DMS53 treated with DMSO at 0.1 percent for 48 hours (cell line): Measurements from ENCODE around the gene TIMP3.
"Not testable (repeated sequence)": the region's sequence is repeated elsewhere in the genome, so short reads cannot be mapped to it uniquely, and the experiment has no call there.

ENCODE experiments used
- DNase-seq: peaks from one replicate; lab custom pipeline; 2025; ENCODE audit not compliant: unreplicated experiment; lab: John Stamatoyannopoulos, UW

The TIMP3 gene

DNA sequence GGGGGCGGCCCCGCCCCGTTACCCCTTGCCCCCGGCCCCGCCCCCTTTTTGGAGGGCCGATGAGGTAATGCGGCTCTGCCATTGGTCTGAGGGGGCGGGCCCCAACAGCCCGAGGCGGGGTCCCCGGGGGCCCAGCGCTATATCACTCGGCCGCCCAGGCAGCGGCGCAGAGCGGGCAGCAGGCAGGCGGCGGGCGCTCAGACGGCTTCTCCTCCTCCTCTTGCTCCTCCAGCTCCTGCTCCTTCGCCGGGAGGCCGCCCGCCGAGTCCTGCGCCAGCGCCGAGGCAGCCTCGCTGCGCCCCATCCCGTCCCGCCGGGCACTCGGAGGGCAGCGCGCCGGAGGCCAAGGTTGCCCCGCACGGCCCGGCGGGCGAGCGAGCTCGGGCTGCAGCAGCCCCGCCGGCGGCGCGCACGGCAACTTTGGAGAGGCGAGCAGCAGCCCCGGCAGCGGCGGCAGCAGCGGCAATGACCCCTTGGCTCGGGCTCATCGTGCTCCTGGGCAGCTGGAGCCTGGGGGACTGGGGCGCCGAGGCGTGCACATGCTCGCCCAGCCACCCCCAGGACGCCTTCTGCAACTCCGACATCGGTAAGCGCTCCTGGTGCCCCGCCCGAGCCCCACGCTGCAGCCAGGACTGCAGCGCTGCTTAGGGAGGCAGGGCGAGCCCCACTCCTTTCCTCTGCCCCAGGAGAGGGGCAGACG is at the start of gene TIMP3:
Gene TIMP3 (plus strand): TSS at position 169 of the 700 bp plus-strand sequence. CDS start 297 bp downstream, at position 466.
- no peak for DNase-seq

DNA sequence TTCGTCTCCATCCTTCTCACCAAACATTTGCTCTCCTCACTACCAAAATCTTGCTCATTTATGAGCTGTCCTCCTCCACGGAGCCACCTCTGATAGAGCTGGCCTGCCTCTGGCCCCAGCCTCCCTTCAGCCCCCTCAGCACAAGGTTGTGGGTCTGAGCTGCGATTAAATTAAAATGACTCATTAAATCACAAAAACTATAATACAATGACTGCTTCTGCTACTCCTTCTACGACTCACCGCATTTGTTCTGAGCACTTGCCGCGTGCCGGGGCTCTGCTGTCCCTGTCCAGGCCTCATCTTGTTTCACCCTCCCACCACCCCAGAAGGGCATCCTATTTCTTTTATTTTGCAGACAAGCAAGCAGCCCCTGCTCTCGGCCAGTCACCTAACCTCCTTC is 49.2 kb upstream of the TIMP3 start:
- no peak for DNase-seq

DNA sequence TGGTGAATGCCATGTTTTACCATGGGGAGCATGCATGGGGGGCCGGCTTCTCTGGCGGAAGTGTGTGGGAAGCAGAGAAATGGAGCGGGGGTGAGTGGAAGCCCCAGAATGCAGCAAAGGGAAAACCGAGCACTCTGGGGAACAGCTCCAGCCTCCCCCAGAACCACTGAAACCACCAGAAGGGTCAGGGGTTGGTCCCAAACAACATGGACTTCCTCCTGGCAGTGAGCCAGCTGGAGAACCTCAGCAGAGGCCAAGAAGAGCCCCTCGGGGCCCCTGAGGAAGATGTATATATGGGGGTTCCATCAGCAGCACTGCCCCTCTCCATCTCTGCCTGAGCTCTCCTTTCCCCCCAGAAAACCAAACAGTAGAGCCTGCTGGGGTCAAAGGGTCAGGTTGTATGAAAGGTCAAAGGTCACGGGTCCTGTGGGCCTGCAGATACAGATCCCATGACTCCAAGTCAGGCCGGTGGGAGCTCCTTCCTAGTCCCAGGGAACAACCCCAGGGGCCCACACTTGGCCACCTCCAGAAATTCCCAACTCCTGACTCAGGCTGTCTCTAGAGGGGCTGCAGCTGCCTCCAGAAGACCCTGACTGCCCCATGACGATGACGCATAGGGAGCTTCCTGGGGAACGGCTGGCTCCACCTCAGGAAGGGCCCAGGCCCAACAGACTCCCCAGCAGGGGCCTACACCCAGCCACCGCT is 48.5 kb upstream of the TIMP3 start:
- no peak for DNase-seq

DNA sequence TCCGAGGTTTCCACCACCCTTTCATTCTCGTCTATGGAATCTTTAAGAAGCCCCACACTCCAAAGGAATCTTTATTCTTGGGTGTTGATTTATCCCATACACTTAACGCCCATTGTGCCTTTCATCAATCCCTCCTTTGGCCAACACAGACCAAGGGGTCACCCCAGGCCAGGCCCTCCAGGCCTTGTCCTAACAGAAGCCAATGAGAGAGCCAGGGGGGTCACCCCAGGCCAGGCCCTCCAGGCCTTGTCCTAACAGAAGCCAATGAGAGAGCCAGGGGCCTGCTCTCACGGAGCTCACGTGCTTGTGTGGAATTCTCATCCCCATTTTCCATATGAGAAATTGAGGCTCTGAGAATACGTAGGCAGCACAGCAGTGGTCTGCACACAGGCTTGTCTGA is 47.9 kb upstream of the TIMP3 start:
- no peak for DNase-seq

DNA sequence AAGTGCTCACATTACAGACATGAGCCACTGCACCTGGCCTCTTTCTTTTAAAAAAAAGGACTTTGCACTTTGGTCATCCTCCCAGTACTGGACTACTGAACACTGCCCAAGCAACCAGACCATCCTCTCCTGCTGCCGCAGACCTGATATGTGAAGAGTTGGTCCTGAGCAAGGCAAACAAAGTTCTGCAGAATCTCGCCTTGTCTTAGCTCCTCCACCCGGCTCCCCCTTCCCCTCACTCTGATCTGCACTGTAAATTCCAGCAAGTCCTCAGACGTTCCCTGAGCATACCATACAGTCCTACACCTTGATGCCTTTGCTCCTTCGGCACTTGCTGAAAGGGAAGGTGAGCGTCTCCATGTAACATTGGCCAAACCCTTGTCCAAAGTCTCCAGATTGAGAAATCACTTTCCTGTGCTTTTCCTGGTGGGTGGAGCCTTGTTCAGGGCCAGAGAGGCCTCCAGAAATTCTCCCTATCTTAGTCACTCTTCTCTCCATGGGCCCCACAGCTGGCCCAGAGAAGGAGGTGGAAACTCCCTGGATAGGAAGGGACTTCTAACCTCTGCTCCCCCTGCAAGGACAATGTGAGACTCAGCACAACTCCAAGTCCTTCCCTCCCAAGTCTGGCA is 47.0 kb upstream of the TIMP3 start:
- DNase-seq: no peak

DNA sequence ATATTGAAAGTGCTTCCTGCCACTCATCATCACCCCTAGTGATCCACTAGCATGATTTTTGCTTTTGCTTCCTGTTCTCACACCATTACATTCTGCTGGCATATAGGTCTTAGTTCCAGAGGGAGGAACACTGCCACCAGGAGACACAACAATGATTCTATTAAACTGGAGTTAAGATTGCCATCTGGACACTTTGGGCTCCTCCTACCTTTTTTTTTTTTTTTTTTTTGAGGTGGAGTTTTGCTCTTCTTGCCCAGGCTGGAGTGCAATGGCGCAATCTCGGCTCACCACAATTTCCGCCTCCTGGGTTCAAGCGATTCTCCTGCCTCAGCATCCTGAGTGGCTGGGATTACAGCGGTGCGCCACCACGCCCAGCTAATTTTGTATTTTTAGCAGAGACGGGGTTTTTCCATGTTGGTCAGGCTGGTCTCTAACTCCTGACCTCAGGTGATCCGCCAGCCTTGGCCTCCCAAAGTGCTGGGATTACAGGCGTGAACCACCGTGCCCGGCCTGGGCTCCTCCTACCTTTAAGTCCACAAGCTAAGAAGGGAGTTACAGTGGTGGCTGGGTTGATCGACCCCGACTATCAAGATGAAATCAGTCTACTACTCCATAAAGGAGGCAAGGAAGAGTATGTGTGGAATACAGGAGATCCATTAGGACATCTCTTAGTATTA is 44.3 kb upstream of the TIMP3 start:
- DNase-seq: not testable (repeated sequence)

DNA sequence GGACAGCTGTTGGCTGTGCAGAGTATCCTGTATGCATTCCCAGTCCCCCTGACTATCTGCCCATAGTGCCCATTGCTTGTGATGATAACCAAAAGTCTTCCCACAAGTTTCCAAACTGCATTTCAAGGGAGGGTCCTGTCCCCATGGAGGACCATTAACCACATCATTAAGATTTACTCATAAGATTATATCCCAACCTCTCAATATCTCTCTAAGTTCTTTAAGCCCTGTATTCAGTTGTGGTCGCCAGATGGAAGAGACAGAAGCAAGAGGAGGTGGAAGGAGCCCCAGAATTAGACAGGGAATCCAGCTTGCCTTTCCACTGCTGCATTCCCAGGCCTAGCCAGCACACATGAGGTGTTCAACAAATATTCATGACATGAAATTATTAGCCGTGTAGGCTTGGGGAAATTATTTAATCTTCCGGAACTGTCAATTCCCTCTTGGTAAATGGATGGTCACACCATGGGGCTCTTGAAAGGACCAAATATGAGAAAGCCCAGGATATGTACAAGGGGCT is 42.6 kb upstream of the TIMP3 start:
- DNase-seq: no peak

DNA sequence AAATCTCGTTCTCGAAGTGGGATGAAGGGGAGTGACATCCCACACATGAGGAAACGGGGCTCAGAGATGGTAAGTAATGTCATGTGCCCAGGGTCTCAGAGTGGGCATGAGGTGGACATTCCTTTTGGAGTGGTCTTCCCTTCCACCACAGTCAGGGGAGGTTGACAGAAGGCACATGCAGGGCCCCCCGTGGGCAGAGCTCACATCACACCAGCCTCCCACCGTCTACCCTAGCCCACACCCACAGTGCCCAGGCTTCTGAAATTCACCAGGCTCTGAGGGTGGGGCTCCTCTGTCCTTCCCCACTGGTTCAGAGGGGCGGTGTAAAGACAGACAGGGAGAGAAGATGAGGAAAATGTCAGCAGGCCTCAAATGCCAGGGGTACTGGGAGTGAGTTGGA is 41.1 kb upstream of the TIMP3 start:
- DNase-seq: no peak

DNA sequence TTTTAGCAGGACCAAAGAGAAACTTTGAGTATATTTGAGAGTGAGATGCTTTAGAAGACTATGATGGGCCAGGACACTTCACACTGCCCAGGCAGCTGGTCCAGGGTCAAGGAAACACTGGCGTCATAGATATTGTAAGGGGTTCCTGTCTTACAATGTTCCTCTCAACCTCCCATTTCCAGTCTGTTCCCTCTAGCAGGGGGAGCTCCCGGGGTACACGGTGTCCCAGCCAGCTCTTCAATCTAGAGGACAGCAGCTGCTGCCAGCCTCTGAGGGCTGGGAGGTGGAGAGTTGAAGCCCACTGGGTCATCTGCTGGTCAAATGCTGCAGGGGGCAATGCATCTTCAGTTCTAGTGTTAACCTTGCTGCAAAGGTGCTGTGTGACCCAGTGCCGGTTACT is 40.7 kb upstream of the TIMP3 start:
- DNase-seq: no peak

DNA sequence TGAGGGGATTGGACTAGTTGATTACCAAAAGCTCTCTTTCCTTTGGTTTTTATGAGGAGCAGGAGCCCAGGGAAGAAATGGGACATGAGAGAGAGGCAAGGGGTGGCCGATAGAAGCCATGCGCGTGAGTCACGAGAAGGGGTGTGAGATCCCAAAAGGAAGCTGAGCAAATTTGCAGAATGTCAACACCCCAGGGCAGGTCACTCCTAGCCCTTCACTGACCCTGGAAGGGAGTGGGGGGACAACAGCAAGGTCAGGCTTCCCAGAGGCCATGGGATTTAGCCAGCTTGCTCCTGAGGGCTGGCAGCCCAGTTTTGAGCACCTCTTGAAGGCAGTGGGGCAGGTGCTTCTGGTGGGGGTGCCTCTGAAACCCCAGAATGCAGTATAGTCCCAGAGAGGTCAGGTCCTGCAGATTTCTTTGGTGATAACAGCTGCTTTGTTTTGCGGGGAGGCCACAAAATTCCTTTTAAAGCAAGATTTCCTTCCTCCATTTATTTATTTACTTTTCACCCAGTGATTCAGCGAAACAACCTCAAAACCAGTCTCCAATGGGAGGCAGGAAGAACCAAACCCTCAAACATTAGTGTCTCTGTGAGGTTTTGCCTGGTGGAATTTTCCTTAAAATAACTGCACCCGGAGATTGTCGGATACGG is 40.1 kb upstream of the TIMP3 start:
- DNase-seq: no peak

DNA sequence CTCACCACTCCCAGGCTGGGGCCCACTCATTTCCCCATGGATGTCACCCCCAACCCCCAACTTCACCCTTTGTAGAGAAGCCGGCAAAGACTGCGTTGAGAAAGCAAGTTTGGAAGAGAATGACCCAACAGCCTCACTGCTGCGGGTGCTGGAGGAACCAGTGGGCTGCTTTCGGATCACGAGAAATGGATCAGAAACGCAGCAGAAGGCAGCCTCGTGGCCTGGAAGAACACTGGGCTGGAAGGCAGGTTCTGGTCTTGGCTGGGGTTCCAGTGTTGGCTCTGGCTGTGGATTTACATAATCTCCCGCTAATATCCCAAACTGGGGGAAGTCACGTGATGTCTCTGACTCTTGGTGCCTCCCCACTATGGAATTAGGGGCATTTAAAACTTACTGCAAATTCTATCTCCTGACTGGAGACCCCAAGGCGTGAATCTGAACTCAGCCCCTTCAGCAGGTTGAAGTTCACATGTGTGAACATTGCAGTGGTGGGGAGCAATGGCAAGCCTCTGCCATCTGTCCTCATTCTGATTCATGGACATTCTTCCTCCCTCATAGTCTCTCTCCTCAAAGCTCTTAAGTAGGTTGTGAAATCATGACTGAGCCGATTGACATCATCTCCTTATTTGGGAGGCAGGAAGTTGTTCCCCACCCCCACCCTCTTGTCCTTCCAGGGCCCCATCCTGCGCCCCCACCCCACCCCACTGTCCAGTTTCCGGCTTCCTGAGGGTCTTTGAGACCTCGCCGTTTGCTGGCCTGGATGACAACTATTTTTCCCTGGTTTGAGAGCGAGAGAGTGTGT is 37.0 kb upstream of the TIMP3 start:
- no peak for DNase-seq

DNA sequence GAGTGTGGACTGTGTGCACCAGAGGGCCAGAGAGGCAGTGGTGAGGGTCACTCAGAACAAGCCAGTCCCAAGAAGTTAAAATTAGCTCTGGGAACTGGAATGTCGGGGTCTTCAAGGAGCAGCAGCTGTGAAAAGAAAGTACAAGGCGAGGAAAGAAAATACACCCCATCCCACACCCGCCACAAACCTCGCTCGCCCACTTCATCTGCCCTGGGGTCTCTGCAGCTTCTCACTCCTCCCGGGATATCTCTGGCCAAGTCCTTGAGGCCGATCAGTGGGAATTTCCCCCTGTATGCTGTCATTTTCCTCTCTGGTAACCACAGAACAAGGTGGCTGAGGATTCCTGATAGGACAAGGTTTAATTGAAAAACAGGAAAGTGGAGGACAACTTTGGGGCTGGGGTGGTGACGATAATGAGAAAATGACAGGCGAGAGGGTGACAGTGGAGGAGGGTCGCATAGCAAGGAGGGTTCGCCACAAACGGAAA is 36.3 kb upstream of the TIMP3 start:
- no peak for DNase-seq

DNA sequence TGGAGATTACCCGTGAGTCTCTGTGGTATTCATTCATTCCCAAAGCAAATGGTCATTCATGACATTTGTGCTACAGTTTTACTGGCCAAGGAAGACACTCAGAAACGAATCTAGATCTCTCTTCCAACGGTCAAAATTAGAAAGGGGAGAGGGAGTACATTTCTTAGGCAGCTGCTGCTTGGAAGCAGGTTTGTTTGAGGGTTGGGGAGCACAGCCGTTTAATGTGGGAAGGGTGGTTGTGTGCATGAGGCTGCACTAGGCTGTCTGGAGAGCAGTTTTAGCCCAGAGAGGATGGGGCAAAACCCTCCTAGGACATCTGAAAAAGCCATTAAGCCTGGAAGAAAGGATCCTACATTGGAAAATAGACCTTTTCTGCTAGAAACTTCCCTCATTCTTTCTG is 29.7 kb upstream of the TIMP3 start:
- no peak for DNase-seq

DNA sequence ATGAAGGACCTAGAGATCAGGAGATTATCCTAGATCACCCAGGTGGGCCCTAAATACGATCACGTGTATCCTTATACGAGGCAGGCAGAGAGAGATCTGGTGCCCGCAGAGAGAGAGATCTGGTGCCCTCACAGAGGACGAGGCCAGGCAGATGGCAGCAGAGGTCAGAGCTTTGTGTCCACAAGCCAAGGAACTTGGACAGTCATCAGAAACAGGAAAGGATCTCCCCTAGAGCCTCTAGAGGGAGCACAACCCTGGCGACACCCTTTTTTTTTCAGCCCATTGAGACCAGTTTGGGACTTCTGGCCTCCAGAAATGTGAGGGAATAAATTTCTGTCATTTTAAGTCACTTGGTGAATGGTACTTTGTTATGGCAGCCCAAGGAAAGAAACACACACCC is 25.5 kb upstream of the TIMP3 start:
- DNase-seq: no peak

DNA sequence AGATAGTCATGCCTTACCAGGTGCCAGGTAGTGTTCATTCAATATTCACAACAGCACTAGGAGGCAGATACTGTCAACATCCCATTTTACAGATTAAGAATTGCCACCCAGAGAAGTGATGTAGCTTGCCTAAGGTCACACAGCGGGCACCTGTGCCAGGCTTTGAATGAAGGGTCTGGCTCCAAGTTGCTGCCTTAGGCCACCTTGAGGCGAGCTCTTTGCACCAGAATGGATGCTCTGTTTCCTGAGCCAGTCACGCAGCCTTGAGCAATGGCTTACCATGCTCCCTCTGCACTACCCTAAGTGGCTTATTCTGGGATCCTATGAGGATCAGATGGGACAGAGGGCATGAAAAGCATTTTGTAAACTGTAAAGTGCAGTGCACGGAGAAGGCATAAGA is 25.1 kb upstream of the TIMP3 start:
- DNase-seq: no peak

DNA sequence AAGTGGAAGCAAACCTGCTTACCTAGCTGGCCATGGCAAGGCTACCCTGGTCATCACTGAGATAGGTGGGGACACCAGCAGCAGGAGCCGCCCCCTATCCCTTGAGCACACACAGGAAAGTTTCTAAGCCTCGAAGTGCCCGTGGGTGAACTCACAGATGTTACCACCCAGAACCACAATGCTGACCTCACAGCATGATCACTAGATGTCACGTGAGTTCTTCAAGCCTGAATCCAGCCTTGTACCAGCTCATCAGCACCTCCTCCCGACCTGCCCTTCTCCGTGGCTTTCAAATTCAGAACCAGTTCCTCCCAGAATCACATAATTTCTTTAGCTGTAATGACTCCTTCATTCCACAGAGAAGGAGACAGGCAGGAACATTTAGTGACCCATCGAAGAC is 24.7 kb upstream of the TIMP3 start:
- DNase-seq: no peak

DNA sequence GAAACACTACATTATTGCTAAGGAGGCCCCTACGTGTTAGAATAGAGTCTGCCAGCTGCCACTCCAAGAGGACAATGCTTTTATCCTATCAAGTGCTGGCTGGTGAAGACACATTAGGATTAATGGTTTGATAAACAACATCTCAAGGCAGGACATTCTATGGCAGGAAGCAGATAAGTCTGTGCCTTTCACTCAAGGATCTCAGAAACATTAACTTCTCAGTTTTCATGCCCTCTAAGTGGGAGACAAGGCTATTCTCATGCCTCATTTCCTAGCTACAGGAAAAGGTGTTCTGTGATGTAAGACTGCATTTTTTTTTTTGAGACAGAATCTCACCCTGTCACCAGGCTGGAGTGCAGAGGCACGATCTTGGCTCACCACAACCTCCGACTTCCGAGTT is 23.5 kb upstream of the TIMP3 start:
- no peak for DNase-seq

DNA sequence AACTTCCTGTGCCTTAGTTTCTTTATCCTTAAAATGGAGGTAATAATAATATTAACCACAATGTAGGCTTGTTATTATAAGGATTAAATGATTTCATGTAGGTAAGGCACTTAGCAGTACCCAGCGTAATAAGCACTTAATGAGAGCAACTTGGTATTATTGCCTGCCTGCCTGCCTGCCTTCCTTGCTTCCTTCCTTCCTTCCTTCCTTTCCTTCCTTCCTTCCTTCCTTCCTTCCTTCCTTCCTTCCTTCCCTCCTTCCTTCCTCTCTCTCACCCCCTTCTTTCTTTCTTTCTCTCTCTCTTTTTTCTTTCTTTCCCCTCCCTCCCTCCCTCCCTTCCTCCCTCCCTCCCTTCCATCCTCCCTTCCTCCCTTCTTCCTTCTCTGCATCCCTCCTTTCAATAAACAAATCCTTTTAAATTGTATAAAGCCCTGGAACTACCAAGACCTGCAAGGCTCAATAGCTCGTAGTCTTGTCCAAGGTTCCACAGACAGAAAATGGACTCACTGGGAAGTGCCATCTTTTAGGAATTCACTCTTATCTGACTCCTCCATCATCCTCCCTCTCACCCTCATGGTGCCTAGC is 20.7 kb upstream of the TIMP3 start:
- no peak for DNase-seq

DNA sequence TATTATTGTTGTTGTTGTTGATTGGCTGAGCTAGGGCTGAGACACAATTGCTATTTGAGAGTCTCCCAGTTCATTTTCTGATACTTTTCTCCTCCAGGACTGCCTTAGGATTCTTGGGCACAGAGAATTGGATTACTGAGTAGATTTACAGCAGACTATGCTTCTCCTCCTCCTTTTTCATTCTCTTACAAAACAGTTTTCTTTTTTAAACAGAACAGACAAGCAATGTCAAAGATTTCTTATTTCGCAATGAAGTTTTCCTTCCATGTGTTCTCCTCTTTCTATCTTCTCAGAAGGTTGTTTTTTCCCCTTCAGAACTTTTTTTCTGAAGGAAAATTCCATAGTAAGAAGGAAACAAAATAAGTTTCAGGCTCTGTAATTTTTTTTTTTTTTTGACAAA is 19.8 kb upstream of the TIMP3 start:
- DNase-seq: no peak
